Lower leg skin (tissue), 3 donors: ENCODE measurements around the gene PEAK1.

ENCODE experiments used
- POLR2A ChIP-seq, 2 donors: fragments of 450-650 bp; IDR thresholded peaks; one replicate each; pipeline ENCODE4 v1.6.1; 2016 to 2017; ENCODE audit warnings: antibody characterized with exemption in 2 of 2, mild to moderate bottlenecking in 1 of 2, moderate library complexity in 1 of 2
- TF ChIP-seq, protein P1 (sequence below), 3 donors: fragments of 450-650 bp; IDR thresholded peaks; one replicate each; pipeline ENCODE4 v1.5.1; 2016; ENCODE audit warnings: antibody characterized with exemption in 3 of 3, mild to moderate bottlenecking in 3 of 3, moderate library complexity in 2 of 3

DNA sequence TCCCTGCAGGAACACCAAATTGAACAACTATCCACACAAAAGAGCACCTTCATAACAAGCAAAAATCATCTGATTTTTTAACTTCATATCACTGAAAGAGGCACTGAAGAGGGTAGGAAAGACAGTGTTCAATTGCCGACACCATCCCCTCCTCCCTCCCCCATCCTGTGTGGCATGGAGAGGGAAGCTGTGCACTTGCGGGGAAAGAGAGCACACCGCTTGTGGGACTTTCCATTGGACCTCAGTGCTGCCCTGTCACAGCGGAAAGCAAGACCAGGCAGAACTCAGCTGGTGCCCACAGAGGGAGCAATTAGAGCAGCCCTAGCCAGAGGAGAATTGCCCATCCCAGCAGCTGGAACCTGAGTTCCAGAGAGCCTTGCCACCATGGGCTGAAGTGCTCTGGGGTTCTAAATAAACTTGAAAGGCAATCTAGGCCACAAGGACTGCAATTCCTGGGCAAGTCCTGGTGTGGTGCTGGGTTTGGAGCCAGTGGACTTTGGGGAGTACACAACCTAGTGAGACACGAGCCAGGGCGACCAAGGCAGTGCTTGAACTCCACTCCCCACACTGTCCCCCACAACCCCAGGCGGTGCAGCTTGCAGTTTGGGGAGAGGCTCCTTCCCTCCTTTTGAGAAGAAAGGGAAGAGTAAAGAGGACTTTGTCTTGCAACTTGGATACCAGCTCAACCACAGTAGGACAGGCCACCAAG is 27.0 kb downstream of the PEAK1 start:
- TF ChIP-seq, protein P1, sequence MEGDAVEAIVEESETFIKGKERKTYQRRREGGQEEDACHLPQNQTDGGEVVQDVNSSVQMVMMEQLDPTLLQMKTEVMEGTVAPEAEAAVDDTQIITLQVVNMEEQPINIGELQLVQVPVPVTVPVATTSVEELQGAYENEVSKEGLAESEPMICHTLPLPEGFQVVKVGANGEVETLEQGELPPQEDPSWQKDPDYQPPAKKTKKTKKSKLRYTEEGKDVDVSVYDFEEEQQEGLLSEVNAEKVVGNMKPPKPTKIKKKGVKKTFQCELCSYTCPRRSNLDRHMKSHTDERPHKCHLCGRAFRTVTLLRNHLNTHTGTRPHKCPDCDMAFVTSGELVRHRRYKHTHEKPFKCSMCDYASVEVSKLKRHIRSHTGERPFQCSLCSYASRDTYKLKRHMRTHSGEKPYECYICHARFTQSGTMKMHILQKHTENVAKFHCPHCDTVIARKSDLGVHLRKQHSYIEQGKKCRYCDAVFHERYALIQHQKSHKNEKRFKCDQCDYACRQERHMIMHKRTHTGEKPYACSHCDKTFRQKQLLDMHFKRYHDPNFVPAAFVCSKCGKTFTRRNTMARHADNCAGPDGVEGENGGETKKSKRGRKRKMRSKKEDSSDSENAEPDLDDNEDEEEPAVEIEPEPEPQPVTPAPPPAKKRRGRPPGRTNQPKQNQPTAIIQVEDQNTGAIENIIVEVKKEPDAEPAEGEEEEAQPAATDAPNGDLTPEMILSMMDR (IDR thresholded peaks at IDR 0.05), result no peak
- no peak for TF ChIP-seq POLR2A (IDR thresholded peaks at IDR 0.05)
